H1 (cell line): ENCODE measurements around the gene PEX5L. TPM values are rescaled to one million over a fixed set of nuclear protein-coding genes. Genes with fewer than 3 reads are reported as not detected.

Experiments used
- CTCF ChIA-PET: fragments of 300-600 bp; sonication (Branson Sonifier 250); formaldehyde crosslinking; loops from one replicate; lab custom pipeline; 2021; ENCODE audit not compliant: partially characterized antibody; lab: Charles Lee
- POLR2A ChIA-PET: fragments of 300-600 bp; sonication (Branson Sonifier 250); formaldehyde crosslinking; loops from one replicate; lab custom pipeline; 2021; ENCODE audit warnings: inconsistent platforms; ENCODE audit not compliant: partially characterized antibody; lab: Charles Lee
- DNase-seq, 2 experiments: peaks; one replicate each; pipeline versions ENCODE4 v3.0.0 to v3.0.0-alpha.2; 2010 to 2022; ENCODE audit warnings: low spot score in 2 of 2, low read depth in 1 of 2, mixed read lengths in 1 of 2
- FAIRE-seq: peaks from 2 replicates; lab custom pipeline; 2011; peaks lifted over from hg19 to GRCh38; lab: Jason Lieb, UNC
- H2AFZ ChIP-seq: 2 replicates; pipeline ENCODE4 v1.8.1; 2012; ENCODE audit warnings: low read length, inconsistent platforms
- H2AK5ac ChIP-seq: 2 replicates; pipeline ENCODE4 v1.6.1; 2013; ENCODE audit warnings: low read depth, low read length
- H2BK120ac ChIP-seq: replicated peaks from 2 replicates; pipeline ENCODE3; 2013; ENCODE audit warnings: low read depth, low read length, inconsistent platforms
- H2BK12ac ChIP-seq: 2 replicates; pipeline ENCODE4 v1.6.1; 2013; ENCODE audit warnings: low read depth, low read length
- H2BK15ac ChIP-seq: 2 replicates; pipeline ENCODE4 v1.6.1; 2013; ENCODE audit warnings: low read length
- H2BK20ac ChIP-seq: 2 replicates; pipeline ENCODE4 v1.6.1; 2013; ENCODE audit warnings: low read length
- H2BK5ac ChIP-seq: 2 replicates; pipeline ENCODE4 v1.6.1; 2013; ENCODE audit warnings: low read depth, low read length
- H3K14ac ChIP-seq: 2 replicates; pipeline ENCODE4 v1.6.1; 2013; ENCODE audit warnings: inconsistent platforms; ENCODE audit not compliant: insufficient read length
- H3K18ac ChIP-seq: 2 replicates; pipeline ENCODE4 v1.6.1; 2013; ENCODE audit warnings: low read length; ENCODE audit errors: extremely low read depth
- H3K23ac ChIP-seq: 2 replicates; pipeline ENCODE4 v1.6.1; 2013; ENCODE audit warnings: inconsistent platforms; ENCODE audit not compliant: insufficient read length
- H3K23me2 ChIP-seq: 2 replicates; pipeline ENCODE4 v1.6.1; 2013; ENCODE audit warnings: low read depth, low read length
- H3K27ac ChIP-seq: 2 replicates; pipeline ENCODE4 v1.6.1; 2011; ENCODE audit warnings: low read depth, low read length, inconsistent platforms
- H3K27me3 ChIP-seq, 4 experiments: replicated peaks in 1 of 4; 1 replicate in 1 of 4; 2 replicates in 3 of 4; pipeline versions ENCODE4 v1.6.1 to v1.8.1; 2011 to 2013; ENCODE audit warnings: low read length in 3 of 4, mild to moderate bottlenecking in 3 of 4, inconsistent platforms in 2 of 4, mixed read lengths in 2 of 4, moderate library complexity in 1 of 4; ENCODE audit not compliant: control insufficient read depth in 3 of 4, insufficient read depth in 3 of 4; ENCODE audit errors: extremely low read depth in 1 of 4
- H3K36me3 ChIP-seq, 4 experiments: 2 replicates each; pipeline versions ENCODE4 v1.6.1 to v1.8.1; 2011 to 2013; ENCODE audit warnings: mild to moderate bottlenecking in 4 of 4, low read length in 3 of 4, moderate library complexity in 2 of 4, control low read depth in 1 of 4, inconsistent platforms in 1 of 4; ENCODE audit not compliant: insufficient read depth in 4 of 4, control insufficient read depth in 2 of 4
- H3K4ac ChIP-seq: replicated peaks from 2 replicates; pipeline ENCODE3; 2013; ENCODE audit warnings: low read length, low read depth, mixed read lengths, inconsistent platforms; ENCODE audit not compliant: insufficient read length
- H3K4me1 ChIP-seq, 4 experiments: replicated peaks in 1 of 4; 1 replicate in 1 of 4; 2 replicates in 3 of 4; pipeline versions ENCODE4 v1.6.1 to v1.8.1; 2011 to 2013; ENCODE audit warnings: low read length in 3 of 4, inconsistent platforms in 2 of 4, mixed read lengths in 1 of 4; ENCODE audit not compliant: insufficient read depth in 4 of 4, control insufficient read depth in 3 of 4
- H3K4me2 ChIP-seq, 2 experiments: 2 replicates each; pipeline versions ENCODE4 v1.6.1 to v1.8.1; 2011 to 2013; ENCODE audit warnings: low read depth in 2 of 2, low read length in 2 of 2, control low read depth in 1 of 2, inconsistent platforms in 1 of 2, mild to moderate bottlenecking in 1 of 2; ENCODE audit not compliant: insufficient read depth in 1 of 2
- H3K4me3 ChIP-seq, 4 experiments: fragments of 200-600, 300-600 bp in 1 of 4; sonication (generic), shearing (Covaris generic), sonication (Bioruptor Twin) in 1 of 4; 2 replicates each; pipeline versions ENCODE4 v1.5.1 to v1.8.1; 2011 to 2016; ENCODE audit warnings: low read length in 4 of 4, low read depth in 3 of 4, control low read depth in 2 of 4, inconsistent platforms in 2 of 4, mild to moderate bottlenecking in 2 of 4, mixed read lengths in 1 of 4, moderate library complexity in 1 of 4; ENCODE audit not compliant: insufficient read depth in 2 of 4; ENCODE audit errors: extremely low read depth in 1 of 4
- H3K56ac ChIP-seq: replicated peaks from 2 replicates; pipeline ENCODE3; 2013; ENCODE audit warnings: low read depth, mild to moderate bottlenecking, mixed read lengths, low read length, inconsistent platforms; ENCODE audit not compliant: insufficient read length
- H3K79me1 ChIP-seq: 2 replicates; pipeline ENCODE4 v1.6.1; 2013; ENCODE audit warnings: low read depth, low read length, control low read depth
- H3K79me2 ChIP-seq, 2 experiments: 2 replicates each; pipeline versions ENCODE4 v1.6.1 to v1.8.1; 2012 to 2013; ENCODE audit warnings: low read length in 2 of 2, mild to moderate bottlenecking in 2 of 2, inconsistent platforms in 1 of 2; ENCODE audit not compliant: insufficient read depth in 2 of 2, control insufficient read depth in 1 of 2
- H3K9ac ChIP-seq, 4 experiments: replicated peaks in 1 of 4; 1 replicate in 1 of 4; 2 replicates in 3 of 4; pipeline versions ENCODE4 v1.6.1 to v1.8.1; 2011 to 2013; ENCODE audit warnings: low read depth in 3 of 4, low read length in 3 of 4, control low read depth in 2 of 4, mild to moderate bottlenecking in 2 of 4, moderate library complexity in 2 of 4, inconsistent platforms in 1 of 4; ENCODE audit errors: extremely low read depth in 1 of 4
- H3K9me3 ChIP-seq, 2 experiments: 2 replicates each; pipeline versions ENCODE4 v1.6.1 to v1.8.1; 2012 to 2013; ENCODE audit warnings: mild to moderate bottlenecking in 2 of 2, moderate library complexity in 2 of 2, control low read depth in 1 of 2, inconsistent platforms in 1 of 2, low read depth in 1 of 2, low read length in 1 of 2, mixed read lengths in 1 of 2; ENCODE audit not compliant: insufficient read depth in 2 of 2
- H4K20me1 ChIP-seq, 2 experiments: replicated peaks in 1 of 2; 2 replicates each; pipeline versions ENCODE3 to v1.8.1; 2011 to 2013; ENCODE audit warnings: inconsistent platforms in 2 of 2, low read length in 2 of 2, mild to moderate bottlenecking in 1 of 2; ENCODE audit not compliant: insufficient read depth in 2 of 2, control insufficient read depth in 1 of 2
- H4K5ac ChIP-seq: 2 replicates; pipeline ENCODE4 v1.6.1; 2013; ENCODE audit warnings: low read length, low read depth, mixed read lengths, inconsistent platforms; ENCODE audit not compliant: insufficient read length
- H4K8ac ChIP-seq: 2 replicates; pipeline ENCODE4 v1.8.0; 2013; ENCODE audit warnings: mild to moderate bottlenecking, moderate library complexity, low read length, inconsistent platforms; ENCODE audit not compliant: insufficient read depth; ENCODE audit errors: extremely low read depth
- H4K91ac ChIP-seq: replicated peaks from 2 replicates; pipeline ENCODE3; 2013; ENCODE audit warnings: low read length, mixed read lengths, inconsistent platforms; ENCODE audit not compliant: insufficient read length
- CBX8 ChIP-seq: fragments of 300-800, 300-1000 bp; sonication (generic); IDR thresholded peaks from 2 replicates; pipeline ENCODE4 v1.7.1; 2016; ENCODE audit warnings: low read depth, low read length, borderline replicate concordance
- CHD1 ChIP-seq: IDR thresholded peaks from 2 replicates; pipeline ENCODE4 v1.6.1; 2012; ENCODE audit warnings: low read depth, low read length, improper control_type of control experiment
- FOSL1 ChIP-seq: IDR thresholded peaks from 2 replicates; pipeline ENCODE4 v1.6.1; 2011; ENCODE audit warnings: mild to moderate bottlenecking, low read depth, low read length, moderate library complexity; ENCODE audit not compliant: insufficient read depth
- HDAC2 ChIP-seq, 2 experiments: fragments of 300-600 bp in 1 of 2; sonication (generic) in 1 of 2; IDR thresholded peaks; 2 replicates each; pipeline ENCODE4 v1.6.1; 2011 to 2012; ENCODE audit warnings: low read depth in 2 of 2, low read length in 2 of 2, mild to moderate bottlenecking in 2 of 2, moderate library complexity in 2 of 2, borderline replicate concordance in 1 of 2, inconsistent platforms in 1 of 2
- MAFK ChIP-seq: IDR thresholded peaks from 2 replicates; pipeline ENCODE4 v1.6.1; 2012; ENCODE audit warnings: low read depth, mild to moderate bottlenecking, improper control_type of control experiment, low read length
- POLR2A ChIP-seq, 2 experiments: IDR thresholded peaks; 1 replicate in 1 of 2; 2 replicates in 1 of 2; pipeline ENCODE4 v1.6.1; 2011; ENCODE audit warnings: low read depth in 2 of 2, low read length in 2 of 2, mild to moderate bottlenecking in 2 of 2; ENCODE audit errors: control extremely low read depth in 1 of 2
- SIRT6 ChIP-seq: IDR thresholded peaks from one replicate; pipeline ENCODE4 v1.7.1; 2012; ENCODE audit warnings: low read length, inconsistent platforms
- SIX5 ChIP-seq: IDR thresholded peaks from 2 replicates; pipeline ENCODE4 v1.6.1; 2011; ENCODE audit warnings: mild to moderate bottlenecking, low read depth, low read length
- WGBS, 2 experiments: shearing (Covaris generic) in 1 of 2; methylation state at CpG; one replicate each; pipeline versions ENCODE4 v1.1.6 to v1.1.7; 2013 to 2015; ENCODE audit warnings: low lambda C conversion rate in 2 of 2, mixed read lengths in 2 of 2, inconsistent platforms in 1 of 2, low coverage in 1 of 2, missing lambda C conversion rate in 1 of 2; ENCODE audit not compliant: insufficient replicate concordance in 2 of 2, insufficient coverage in 1 of 2, insufficient read length in 1 of 2; ENCODE audit errors: extremely low coverage in 1 of 2, missing lambda C conversion rate in 1 of 2; 5-methylcytosine and 5-hydroxymethylcytosine counted together
- polyA plus RNA-seq, 7 experiments: library from polyadenylated mRNA; depleted of rRNA in 3 of 7; stranded (reverse) in 5 of 7; unstranded in 2 of 7; fragments of >200 nt in 5 of 7; fragments of 200-250 nt in 2 of 7; gene quantifications; 1 replicate in 5 of 7; 2 replicates in 1 of 7; 4 replicates in 1 of 7; pipeline versions ENCODE4 v1.2.1 to v1.2.3, GENCODE V29; 2011 to 2013; ENCODE audit warnings: missing spikeins in 2 of 7, mixed read lengths in 2 of 7
- total RNA-seq: library from RNA; stranded (reverse); fragmentation: NEBNext Ultra II Directional; extraction: Animal tissue kit (Norgen Biotek cat#: 25700); gene quantifications from 2 replicates; pipeline ENCODE4 v1.2.1, GENCODE V29; 2021
- TF ChIP-seq, protein P1 (sequence below): IDR thresholded peaks from 2 replicates; pipeline ENCODE4 v1.6.1; 2012; ENCODE audit warnings: low read length, inconsistent platforms
- TF ChIP-seq, protein P2 (sequence below): IDR thresholded peaks from 2 replicates; pipeline ENCODE4 v1.6.1; 2011; ENCODE audit warnings: low read depth, mild to moderate bottlenecking, low read length; ENCODE audit not compliant: insufficient read depth

The PEX5L gene
- total and polyA plus RNA-seq, 2 of the 8 experiments (the other 6 are each of a cell fraction or from before 2014, with no cell fraction given), result 0.80 to 4.2 TPM

DNA sequence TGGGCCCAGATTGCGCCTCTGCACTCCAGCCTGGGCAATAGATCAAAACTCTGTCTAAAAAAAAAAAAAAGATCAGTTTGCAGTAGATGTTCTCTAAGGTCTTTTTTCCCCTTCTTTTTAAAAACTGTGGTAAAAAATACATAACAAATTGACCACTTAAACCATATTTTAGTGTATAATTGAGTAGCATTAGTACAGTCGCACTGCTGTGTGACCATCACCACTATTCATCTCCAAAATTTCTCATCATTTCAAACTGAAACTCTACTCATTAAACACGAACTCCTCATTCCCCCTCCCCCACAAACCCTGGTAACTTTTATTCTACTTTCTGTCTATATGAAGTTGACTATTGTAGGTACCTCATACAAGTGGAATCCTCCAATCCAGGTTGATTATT lies 160.3 kb downstream of the PEX5L start:
- CTCF ChIA-PET, result no interaction called here
- Histone ChIP-seq H3K79me1 (no peaks in the 10 kb centered on the region), H2AFZ (no peak overlapping the region), H4K20me1 (no peaks in the 10 kb centered on the region), H3K27me3 (no peaks in the 10 kb centered on the region), H3K4ac (no peak overlapping the region), H4K8ac (no peak overlapping the region), H3K36me3 (no peaks in the 10 kb centered on the region), H3K4me1 (peaks cover 0 to 9% (median 5%) of the 10 kb centered on the region in 4 experiments; a peak in 4 of 7 replicates), H3K4me2 (no peak overlapping the region), H3K23ac (no peak overlapping the region), H2BK20ac (no peak overlapping the region), H3K14ac (no peak overlapping the region), H3K23me2 (no peaks in the 10 kb centered on the region), H2BK12ac (no peak overlapping the region), H3K4me3 (no peak overlapping the region), H3K9me3 (no peaks in the 10 kb centered on the region), H2BK15ac (no peak overlapping the region), H3K56ac (no peak overlapping the region), H2BK120ac (no peak overlapping the region), H4K91ac (no peak overlapping the region), H3K27ac (no peak overlapping the region), H2BK5ac (no peak overlapping the region), H3K9ac (no peak overlapping the region), H3K18ac (no peak overlapping the region), H2AK5ac (no peak overlapping the region)
- FAIRE-seq (no peak), DNase-seq (no peak)
- 89 to 100% methylated on average over 1 to 3 of the region's 3 CpGs for WGBS, 2 experiments
- TF ChIP-seq CBX8 (no peak), FOSL1 (no peak), POLR2A (IDR thresholded peaks at IDR 0.05; ENCODE audit: control extremely low read depth in 1 of 2, low read depth in 2 of 2, low read length in 2 of 2) (no peak), HDAC2 (IDR thresholded peaks at IDR 0.05; ENCODE audit: borderline replicate concordance in 1 of 2, low read depth in 2 of 2, low read length in 2 of 2) (no peak), SIRT6 (no peak), CHD1 (no peak), SIX5 (no peak), MAFK (no peak)
- TF ChIP-seq, protein P1, sequence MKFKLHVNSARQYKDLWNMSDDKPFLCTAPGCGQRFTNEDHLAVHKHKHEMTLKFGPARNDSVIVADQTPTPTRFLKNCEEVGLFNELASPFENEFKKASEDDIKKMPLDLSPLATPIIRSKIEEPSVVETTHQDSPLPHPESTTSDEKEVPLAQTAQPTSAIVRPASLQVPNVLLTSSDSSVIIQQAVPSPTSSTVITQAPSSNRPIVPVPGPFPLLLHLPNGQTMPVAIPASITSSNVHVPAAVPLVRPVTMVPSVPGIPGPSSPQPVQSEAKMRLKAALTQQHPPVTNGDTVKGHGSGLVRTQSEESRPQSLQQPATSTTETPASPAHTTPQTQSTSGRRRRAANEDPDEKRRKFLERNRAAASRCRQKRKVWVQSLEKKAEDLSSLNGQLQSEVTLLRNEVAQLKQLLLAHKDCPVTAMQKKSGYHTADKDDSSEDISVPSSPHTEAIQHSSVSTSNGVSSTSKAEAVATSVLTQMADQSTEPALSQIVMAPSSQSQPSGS, result no peak
- TF ChIP-seq, protein P2, sequence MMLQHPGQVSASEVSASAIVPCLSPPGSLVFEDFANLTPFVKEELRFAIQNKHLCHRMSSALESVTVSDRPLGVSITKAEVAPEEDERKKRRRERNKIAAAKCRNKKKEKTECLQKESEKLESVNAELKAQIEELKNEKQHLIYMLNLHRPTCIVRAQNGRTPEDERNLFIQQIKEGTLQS, result no peak
- TF ChIP-seq, all 59 proteins: peak for 0
- Histone ChIP-seq H3K79me2 (no peaks in the 10 kb centered on the region), H4K5ac (no peak overlapping the region)
- POLR2A ChIA-PET, result no interaction called here
